Natural killer cell treated with Interleukin-12 subunit alpha and Interleukin-12 subunit beta and Interleukin-15 and Interleukin-18, amount 100 ng/mL, for 72 hours (primary cell): ENCODE results near the gene NELFE. TPM values are rescaled to one million over a fixed set of nuclear protein-coding genes. Genes with fewer than 3 reads are reported as not detected.

Experiments
- ATAC-seq, 2 donors: fragments of 150-1000 bp; cut with Tn5 transposase in 1 of 2; sonication (Bioruptor Pico), chemical (Tn5 transposase) in 1 of 2; 2 replicates each; pipeline ENCODE4 v1.10.0; 2021
- DNase-seq: peaks from one replicate; pipeline ENCODE4 v3.0.0; 2022; ENCODE audit warnings: low spot score
- H3K27ac Mint-ChIP-seq, 2 donors: 1 replicate in 1 of 2; 2 replicates in 1 of 2; pipeline ENCODE4 v1.8.0; 2022; ENCODE audit warnings: mixed read lengths in 2 of 2, mild to moderate bottlenecking in 1 of 2, moderate library complexity in 1 of 2
- H3K27me3 Mint-ChIP-seq, 2 donors: 1 replicate in 1 of 2; 2 replicates in 1 of 2; pipeline ENCODE4 v1.8.0; 2022; ENCODE audit warnings: mixed read lengths in 2 of 2
- H3K36me3 Mint-ChIP-seq: one replicate; pipeline ENCODE4 v1.8.0; 2022; ENCODE audit warnings: mixed read lengths
- H3K4me1 Mint-ChIP-seq, 2 donors: 1 replicate in 1 of 2; 2 replicates in 1 of 2; pipeline ENCODE4 v1.8.0; 2022; ENCODE audit warnings: low read depth in 2 of 2, mixed read lengths in 2 of 2, mild to moderate bottlenecking in 1 of 2
- H3K4me3 Mint-ChIP-seq: one replicate; pipeline ENCODE4 v1.8.0; 2022; ENCODE audit warnings: mixed read lengths
- H3K9me3 Mint-ChIP-seq: 2 replicates; pipeline ENCODE4 v1.8.0; 2022; ENCODE audit warnings: mixed read lengths
- total RNA-seq, 2 donors: library from RNA; stranded (reverse); gene quantifications; one replicate each; pipeline ENCODE4 v1.2.3, GENCODE V29; 2022

Gene NELFE
- total RNA-seq, 2 donors from 2014 or later: 61.5 to 78.0 TPM

- DNase-seq: no peak
- ATAC-seq: no peak
- Mint-ChIP-seq H3K9me3 (no peaks in the 10 kb centered on the region), H3K4me3 (no peak overlapping the region), H3K27ac (no peak overlapping the region), H3K36me3 (peaks cover 19% of the 10 kb centered on the region), H3K27me3 (peaks cover 8 to 10% of the 10 kb centered on the region in 2 donors), H3K4me1 (peaks cover 5 to 11% of the 10 kb centered on the region in 2 donors)
Observed at GRCh38 chr6:31949926-31950548, 8.7 kb downstream of the NELFE start.

DNA sequence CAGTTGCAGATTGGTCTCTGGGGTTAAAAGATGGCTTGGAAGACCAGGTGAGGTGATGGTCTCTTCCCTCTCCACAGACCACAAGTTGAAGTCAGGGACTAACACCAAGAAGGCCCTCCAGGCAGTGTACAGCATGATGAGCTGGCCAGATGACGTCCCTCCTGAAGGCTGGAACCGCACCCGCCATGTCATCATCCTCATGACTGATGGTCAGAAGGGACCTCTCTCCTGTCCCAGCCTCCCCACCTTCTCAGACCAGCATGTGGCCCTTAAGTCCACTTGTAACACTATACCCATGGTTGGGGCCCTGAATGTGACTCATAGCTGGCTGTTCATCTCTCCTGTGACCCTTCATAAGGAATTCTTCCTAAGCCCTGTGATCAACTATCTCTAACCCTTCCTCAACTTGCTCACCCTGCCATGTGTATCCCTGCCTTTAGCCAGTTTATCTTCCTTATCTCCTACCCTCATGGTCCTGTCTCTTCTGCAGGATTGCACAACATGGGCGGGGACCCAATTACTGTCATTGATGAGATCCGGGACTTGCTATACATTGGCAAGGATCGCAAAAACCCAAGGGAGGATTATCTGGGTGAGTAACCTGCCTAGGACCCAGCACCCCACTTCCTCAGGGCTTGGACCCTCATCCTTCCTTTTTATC, 9.9 kb downstream of the NELFE start:
- ATAC-seq (no peak), DNase-seq (no peak)
- H3K9me3 Mint-ChIP-seq: no peaks in the 10 kb centered on the region
- H3K27ac Mint-ChIP-seq: no peak overlapping the region
- H3K27me3 Mint-ChIP-seq: peaks cover 8 to 12% of the 10 kb centered on the region in 2 donors
- H3K4me3 Mint-ChIP-seq: no peak overlapping the region
- peaks cover 5 to 8% of the 10 kb centered on the region in 2 donors for H3K4me1 Mint-ChIP-seq
- peaks cover 10% of the 10 kb centered on the region for H3K36me3 Mint-ChIP-seq

- ATAC-seq (no peak), DNase-seq (no peak)
- H3K36me3 Mint-ChIP-seq: peaks cover 5% of the 10 kb centered on the region
- H3K4me1 Mint-ChIP-seq: peaks cover 5 to 8% of the 10 kb centered on the region in 2 donors
- H3K27ac Mint-ChIP-seq: no peak overlapping the region
- no peaks in the 10 kb centered on the region for H3K9me3 Mint-ChIP-seq
- no peak overlapping the region for H3K4me3 Mint-ChIP-seq
- H3K27me3 Mint-ChIP-seq: peaks cover 8 to 12% of the 10 kb centered on the region in 2 donors
Observed at GRCh38 chr6:31948306-31948705, 10.5 kb downstream of the NELFE start.

DNA sequence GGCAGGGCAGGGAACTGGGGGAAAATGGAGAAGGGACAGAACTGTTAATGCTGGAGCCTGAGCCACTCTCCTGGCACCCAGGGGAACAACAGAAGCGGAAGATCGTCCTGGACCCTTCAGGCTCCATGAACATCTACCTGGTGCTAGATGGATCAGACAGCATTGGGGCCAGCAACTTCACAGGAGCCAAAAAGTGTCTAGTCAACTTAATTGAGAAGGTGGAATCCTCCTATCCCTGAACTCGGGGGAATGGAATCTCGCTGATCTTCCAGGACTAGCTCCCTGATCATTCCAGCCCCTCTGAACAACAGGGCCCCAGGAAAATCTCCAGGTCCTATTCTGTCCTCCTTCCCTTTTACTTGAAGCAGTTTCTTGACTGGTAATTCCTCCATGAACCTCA, 10.9 kb downstream of the NELFE start:
- no peak for ATAC-seq
- Mint-ChIP-seq H3K4me3 (no peak overlapping the region), H3K4me1 (peaks cover 5 to 8% of the 10 kb centered on the region in 2 donors), H3K27ac (no peak overlapping the region), H3K27me3 (peaks cover 9 to 12% of the 10 kb centered on the region in 2 donors), H3K9me3 (no peaks in the 10 kb centered on the region), H3K36me3 (peaks cover under 1% of the 10 kb centered on the region)
- no peak for DNase-seq

DNA sequence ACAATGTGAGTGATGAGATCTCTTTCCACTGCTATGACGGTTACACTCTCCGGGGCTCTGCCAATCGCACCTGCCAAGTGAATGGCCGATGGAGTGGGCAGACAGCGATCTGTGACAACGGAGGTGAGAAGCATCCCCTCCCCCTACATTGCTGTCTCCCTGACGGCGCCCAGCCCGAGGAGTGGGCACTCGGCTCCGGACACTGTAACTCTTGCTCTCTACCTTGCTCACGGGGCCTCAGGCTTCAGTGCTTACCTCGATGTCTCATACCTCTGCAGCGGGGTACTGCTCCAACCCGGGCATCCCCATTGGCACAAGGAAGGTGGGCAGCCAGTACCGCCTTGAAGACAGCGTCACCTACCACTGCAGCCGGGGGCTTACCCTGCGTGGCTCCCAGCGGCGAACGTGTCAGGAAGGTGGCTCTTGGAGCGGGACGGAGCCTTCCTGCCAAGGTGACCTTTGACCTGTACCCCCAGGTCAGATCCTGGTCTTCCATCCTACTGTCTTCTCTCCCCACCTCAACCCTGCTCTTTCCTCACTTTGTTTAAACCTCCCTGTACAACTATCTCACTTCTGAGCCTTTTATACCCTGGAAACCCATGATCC, 11.6 kb downstream of the NELFE start:
- H3K36me3 Mint-ChIP-seq: no peaks in the 10 kb centered on the region
- H3K27me3 Mint-ChIP-seq: peaks cover 15 to 18% of the 10 kb centered on the region in 2 donors
- no peaks in the 10 kb centered on the region for H3K9me3 Mint-ChIP-seq
- no peak overlapping the region for H3K4me3 Mint-ChIP-seq
- no peak for DNase-seq
- peaks cover 5 to 8% of the 10 kb centered on the region in 2 donors for H3K4me1 Mint-ChIP-seq
- no peak overlapping the region for H3K27ac Mint-ChIP-seq
- ATAC-seq: no peak

DNA sequence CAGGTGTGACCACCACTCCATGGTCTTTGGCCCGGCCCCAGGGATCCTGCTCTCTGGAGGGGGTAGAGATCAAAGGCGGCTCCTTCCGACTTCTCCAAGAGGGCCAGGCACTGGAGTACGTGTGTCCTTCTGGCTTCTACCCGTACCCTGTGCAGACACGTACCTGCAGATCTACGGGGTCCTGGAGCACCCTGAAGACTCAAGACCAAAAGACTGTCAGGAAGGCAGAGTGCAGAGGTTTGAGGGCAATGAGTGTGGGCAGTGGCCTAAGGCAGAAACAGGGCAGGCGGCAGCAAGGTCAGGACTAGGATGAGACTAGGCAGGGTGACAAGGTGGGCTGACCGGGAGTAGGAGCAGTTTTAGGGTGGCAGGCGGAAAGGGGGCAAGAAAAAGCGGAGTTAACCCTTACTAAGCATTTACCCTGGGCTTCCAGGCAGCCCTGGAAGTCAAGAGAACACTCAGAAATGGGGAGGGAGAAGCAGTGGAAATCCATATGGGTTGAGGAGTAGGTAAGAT, 12.3 kb downstream of the NELFE start:
- no peak overlapping the region for H3K27ac Mint-ChIP-seq
- H3K4me1 Mint-ChIP-seq: peaks cover 5 to 8% of the 10 kb centered on the region in 2 donors
- peaks cover 18 to 20% of the 10 kb centered on the region in 2 donors for H3K27me3 Mint-ChIP-seq
- H3K36me3 Mint-ChIP-seq: no peaks in the 10 kb centered on the region
- ATAC-seq (peak in 1 of 2 donors; percentile 8), DNase-seq (no peak)
- no peaks in the 10 kb centered on the region for H3K9me3 Mint-ChIP-seq
- no peak overlapping the region for H3K4me3 Mint-ChIP-seq

GRCh38 chr6:31945507-31946369, 13.0 kb downstream of the NELFE start, which contains the start of gene CFB:
TSS of gene CFB (plus strand) at chr6:31946095. CDS start at chr6:31946222, 127 bp downstream.
- Mint-ChIP-seq H3K4me1 (peaks cover 5 to 8% of the 10 kb centered on the region in 2 donors), H3K27ac (peak within 1 kb of the TSS in 1 of 2 donors; percentile 23), H3K27me3 (peaks cover 18 to 20% of the 10 kb centered on the region in 2 donors), H3K36me3 (no peaks in the 10 kb centered on the region), H3K4me3 (no peak within 1 kb of the TSS), H3K9me3 (no peaks in the 10 kb centered on the region)
- DNase-seq (no peak), ATAC-seq (peak in 1 of 2 donors; percentile 57)

- peaks cover 5 to 8% of the 10 kb centered on the region in 2 donors for H3K4me1 Mint-ChIP-seq
- H3K4me3 Mint-ChIP-seq: no peak overlapping the region
- no peaks in the 10 kb centered on the region for H3K9me3 Mint-ChIP-seq
- DNase-seq (no peak), ATAC-seq (no peak)
- peaks cover 18 to 23% of the 10 kb centered on the region in 2 donors for H3K27me3 Mint-ChIP-seq
- H3K36me3 Mint-ChIP-seq: no peaks in the 10 kb centered on the region
- H3K27ac Mint-ChIP-seq: peak overlapping the region in 1 of 2 donors; percentile 23
Observed at GRCh38 chr6:31945154-31945506, 13.6 kb downstream of the NELFE start.

DNA sequence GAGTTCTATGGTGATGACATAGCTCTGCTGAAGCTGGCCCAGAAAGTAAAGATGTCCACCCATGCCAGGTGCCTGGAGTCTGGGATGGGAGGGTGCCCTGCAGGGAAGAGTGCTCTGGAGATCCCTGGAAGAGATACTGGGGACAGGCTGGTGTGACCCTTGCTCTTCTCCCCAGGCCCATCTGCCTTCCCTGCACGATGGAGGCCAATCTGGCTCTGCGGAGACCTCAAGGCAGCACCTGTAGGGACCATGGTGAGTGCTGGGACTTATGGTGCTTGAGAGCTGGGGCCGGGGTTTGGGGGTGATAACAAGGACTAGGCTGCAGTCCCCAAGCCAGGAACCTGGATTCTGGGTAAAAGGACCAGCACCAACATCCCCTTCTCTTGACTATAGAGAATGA, 15.0 kb downstream of the NELFE start:
- no peak for ATAC-seq

GRCh38 chr6:31940256-31940664, 18.5 kb downstream of the NELFE start:
- Mint-ChIP-seq H3K9me3 (no peaks in the 10 kb centered on the region), H3K27me3 (peaks cover 12 to 14% of the 10 kb centered on the region in 2 donors), H3K36me3 (no peaks in the 10 kb centered on the region), H3K4me3 (no peak overlapping the region), H3K4me1 (peaks cover 0 to under 1% of the 10 kb centered on the region in 2 donors), H3K27ac (no peak overlapping the region)
- ATAC-seq (no peak), DNase-seq (no peak)

More for the DNA sequence above, 15.0 kb downstream of the NELFE start:
- no peaks in the 10 kb centered on the region for H3K9me3 Mint-ChIP-seq
- peaks cover 18 to 23% of the 10 kb centered on the region in 2 donors for H3K27me3 Mint-ChIP-seq
- H3K4me1 Mint-ChIP-seq: peaks cover 5 to 8% of the 10 kb centered on the region in 2 donors
- H3K4me3 Mint-ChIP-seq: no peak overlapping the region
- H3K36me3 Mint-ChIP-seq: no peaks in the 10 kb centered on the region
- H3K27ac Mint-ChIP-seq: no peak overlapping the region
- DNase-seq: no peak

DNA sequence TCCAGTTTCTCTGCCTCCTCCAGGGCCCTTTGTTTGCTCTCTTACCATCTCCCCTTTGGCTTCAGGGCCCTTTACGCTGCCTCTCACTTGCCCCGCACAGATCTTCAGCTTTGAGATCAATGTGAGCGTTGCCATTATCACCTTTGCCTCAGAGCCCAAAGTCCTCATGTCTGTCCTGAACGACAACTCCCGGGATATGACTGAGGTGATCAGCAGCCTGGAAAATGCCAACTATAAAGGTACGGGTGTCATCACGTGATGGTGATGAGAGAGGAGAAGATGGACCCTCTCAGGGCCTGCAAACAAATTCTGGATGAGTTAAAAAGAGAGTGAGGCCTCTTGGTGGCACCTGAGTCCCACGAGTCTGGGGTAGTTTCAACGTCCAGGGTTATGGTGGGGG, 22.9 kb downstream of the NELFE start:
- H3K9me3 Mint-ChIP-seq: no peaks in the 10 kb centered on the region
- H3K4me1 Mint-ChIP-seq: no peaks in the 10 kb centered on the region
- no peak overlapping the region for H3K4me3 Mint-ChIP-seq
- H3K27me3 Mint-ChIP-seq: peaks cover 0 to 4% of the 10 kb centered on the region in 2 donors
- DNase-seq: no peak
- no peaks in the 10 kb centered on the region for H3K36me3 Mint-ChIP-seq
- no peak overlapping the region for H3K27ac Mint-ChIP-seq
- no peak for ATAC-seq

DNA sequence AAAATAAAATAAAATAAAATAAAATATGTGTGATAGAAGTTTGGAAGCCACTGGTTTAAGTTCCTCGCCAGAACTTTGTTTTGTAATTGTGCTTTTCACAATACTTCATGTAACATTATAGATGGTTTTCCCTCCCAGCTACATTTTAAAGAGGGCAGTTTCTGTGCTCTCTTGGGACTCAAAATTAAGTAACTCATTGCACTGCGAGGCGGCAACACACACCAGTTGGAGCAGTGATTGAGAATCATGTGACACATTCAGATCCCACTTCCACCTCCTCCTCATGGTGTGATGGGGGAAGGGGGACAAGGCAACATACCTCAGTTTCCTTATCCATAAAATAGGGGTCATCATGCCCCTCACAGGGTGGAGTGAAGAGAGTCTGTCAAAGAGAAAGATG, 23.8 kb downstream of the NELFE start:
- DNase-seq: no peak
- H3K27me3 Mint-ChIP-seq: peaks cover 0 to 2% of the 10 kb centered on the region in 2 donors
- H3K27ac Mint-ChIP-seq: no peak overlapping the region
- ATAC-seq: no peak
- no peaks in the 10 kb centered on the region for H3K36me3 Mint-ChIP-seq
- H3K9me3 Mint-ChIP-seq: no peaks in the 10 kb centered on the region
- no peak overlapping the region for H3K4me3 Mint-ChIP-seq
- no peaks in the 10 kb centered on the region for H3K4me1 Mint-ChIP-seq

DNA sequence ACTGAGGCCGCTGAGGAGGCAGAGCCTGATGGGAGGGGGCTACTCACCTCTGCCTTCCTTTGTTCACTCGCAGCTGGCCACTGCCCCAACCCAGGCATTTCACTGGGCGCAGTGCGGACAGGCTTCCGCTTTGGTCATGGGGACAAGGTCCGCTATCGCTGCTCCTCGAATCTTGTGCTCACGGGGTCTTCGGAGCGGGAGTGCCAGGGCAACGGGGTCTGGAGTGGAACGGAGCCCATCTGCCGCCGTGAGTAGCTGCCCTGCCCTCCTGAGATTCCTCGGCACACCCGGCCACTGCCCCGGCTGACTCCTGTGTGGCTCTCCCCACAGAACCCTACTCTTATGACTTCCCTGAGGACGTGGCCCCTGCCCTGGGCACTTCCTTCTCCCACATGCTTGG, 25.2 kb downstream of the NELFE start:
- ATAC-seq (no peak), DNase-seq (no peak)
- H3K36me3 Mint-ChIP-seq: no peaks in the 10 kb centered on the region
- peaks cover 0 to 2% of the 10 kb centered on the region in 2 donors for H3K27me3 Mint-ChIP-seq
- no peak overlapping the region for H3K4me3 Mint-ChIP-seq
- H3K4me1 Mint-ChIP-seq: no peaks in the 10 kb centered on the region
- H3K27ac Mint-ChIP-seq: no peak overlapping the region
- no peaks in the 10 kb centered on the region for H3K9me3 Mint-ChIP-seq
